NOMO-1 treated with dmso at 0.1 percent for 144 hours (cell line): ENCODE measurements around the gene DNAJC4.
"Not testable (repeated sequence)": the region's sequence is repeated elsewhere in the genome, so short reads cannot be mapped to it uniquely, and the experiment has no call there.

Experiments used
- DNase-seq: peaks from one replicate; lab custom pipeline; 2025; ENCODE audit not compliant: unreplicated experiment; lab: John Stamatoyannopoulos, UW

The DNAJC4 gene

DNA sequence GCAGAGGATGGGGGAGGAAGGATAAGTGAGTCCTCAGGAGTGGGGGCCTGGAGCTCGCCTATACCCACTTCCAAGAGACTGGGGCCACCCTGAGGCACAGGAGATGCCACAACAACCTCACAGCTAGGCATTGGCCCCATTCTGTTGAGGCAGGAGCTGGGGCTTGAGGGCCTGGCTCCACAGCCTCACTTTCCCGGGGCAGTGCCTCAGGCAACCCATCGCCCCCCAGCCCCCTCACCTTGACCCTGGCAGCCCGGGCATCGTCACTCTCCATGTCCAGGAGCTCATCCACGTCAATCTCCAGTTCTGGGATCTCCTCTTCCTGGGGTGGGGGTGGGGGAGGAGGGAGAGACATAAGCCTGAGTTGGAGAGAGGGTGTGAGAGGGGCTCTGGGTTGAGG, 14.6 kb downstream of the DNAJC4 start:
- DNase-seq, result no peak

GRCh38 chr11:64245401-64245796, 15.1 kb downstream of the DNAJC4 start:
- no peak for DNase-seq

DNA sequence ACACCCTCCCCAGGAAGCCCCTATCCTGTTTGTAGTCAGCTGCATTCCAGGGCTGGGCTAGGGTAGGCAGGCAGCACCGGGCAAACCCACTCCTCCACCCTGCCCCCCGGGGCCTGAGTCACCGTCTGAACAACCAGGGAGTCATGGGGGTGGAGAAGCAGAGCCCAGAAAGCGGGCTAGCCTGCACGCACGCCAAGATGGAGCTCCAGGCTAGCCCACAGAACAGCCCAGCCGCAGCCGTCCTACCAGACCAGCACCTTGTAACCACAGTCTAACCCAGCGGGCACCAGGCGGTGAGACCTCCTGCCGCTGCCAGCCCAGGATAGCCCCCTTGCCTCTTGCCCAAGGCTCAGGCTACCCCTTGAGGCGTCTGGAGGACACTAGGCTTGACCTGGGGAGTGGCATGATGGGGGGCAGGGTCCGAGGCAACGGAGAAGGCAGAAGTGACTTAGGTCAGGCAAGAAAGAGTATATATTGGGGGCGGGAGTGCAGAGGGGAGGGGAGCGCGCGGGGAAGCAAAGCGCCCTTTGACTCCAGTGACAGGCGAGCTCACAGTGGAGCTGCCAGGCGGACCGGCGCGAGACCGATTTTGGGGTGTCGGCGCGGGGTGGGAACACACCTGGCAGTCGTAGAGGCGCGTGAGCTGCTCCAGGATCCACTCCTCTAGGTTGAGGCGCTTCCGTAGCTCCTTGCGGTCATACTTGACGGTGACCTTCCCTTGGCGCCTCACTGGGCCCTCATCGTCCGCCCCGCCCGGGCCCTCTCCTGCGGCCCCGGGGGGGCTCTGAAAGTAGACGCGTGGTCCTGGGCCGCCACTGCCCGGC, 15.7 kb downstream of the DNAJC4 start:
- peak; percentile 34 for DNase-seq

DNA sequence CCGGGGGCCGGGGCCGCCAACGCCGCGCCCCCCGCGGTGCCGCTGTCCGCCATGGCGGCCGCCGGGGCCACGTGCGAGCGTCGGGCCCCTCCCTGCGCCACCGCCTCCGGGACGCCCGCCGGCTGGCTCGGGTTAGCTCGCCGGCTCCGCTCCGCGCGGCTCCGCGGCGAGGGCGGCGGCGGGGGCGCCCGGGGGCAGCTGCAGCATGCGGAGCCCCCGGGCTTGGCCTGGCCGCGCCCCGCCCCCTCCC, 16.2 kb downstream of the DNAJC4 start:
- not testable (repeated sequence) for DNase-seq

- DNase-seq, result peak; percentile 84
Observed at GRCh38 chr11:64246871-64247728, 16.8 kb downstream of the DNAJC4 start, which contains the start of gene PPP1R14B. Gene PPP1R14B (minus strand): TSS chr11:64246943. CDS start chr11:64246673, 270 bp downstream.

DNA sequence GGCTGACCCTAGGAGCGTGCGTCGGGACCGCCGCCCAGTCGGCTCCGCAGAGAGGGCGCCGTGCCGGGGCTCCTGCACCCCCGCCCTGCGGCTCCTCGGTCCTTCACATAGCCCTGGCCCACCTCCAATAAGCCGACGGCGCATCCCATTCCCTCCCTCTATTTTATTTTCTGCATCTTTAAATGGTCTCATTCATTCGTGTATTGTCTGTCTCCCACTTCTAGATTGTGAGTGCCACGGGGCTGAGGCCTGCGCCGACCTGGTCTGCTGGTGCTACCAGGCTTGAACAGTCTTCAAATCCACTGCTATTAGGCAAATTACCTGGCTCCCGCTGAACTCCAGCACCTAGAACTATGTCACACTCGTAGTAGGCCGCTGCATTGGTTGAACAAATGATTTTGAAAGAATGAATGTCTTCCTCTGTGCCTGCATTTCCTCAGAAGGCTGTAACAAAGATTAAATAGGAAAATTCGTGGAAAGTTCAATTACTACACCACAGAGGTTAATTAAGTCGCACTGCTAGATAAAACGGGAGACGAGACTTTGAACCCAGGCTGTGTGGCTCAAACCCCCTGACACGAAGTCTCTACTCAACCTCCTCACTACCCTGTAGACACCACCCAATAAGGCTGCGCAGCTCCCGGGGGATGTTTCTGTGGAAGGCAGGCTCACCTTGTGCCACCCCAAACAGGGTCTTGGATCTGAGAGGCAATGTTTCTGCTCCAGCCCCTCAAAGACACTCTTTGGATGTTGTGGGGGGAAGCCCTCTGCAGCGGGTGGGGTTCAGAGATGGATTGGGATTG, 17.6 kb downstream of the DNAJC4 start:
- no peak for DNase-seq

DNA sequence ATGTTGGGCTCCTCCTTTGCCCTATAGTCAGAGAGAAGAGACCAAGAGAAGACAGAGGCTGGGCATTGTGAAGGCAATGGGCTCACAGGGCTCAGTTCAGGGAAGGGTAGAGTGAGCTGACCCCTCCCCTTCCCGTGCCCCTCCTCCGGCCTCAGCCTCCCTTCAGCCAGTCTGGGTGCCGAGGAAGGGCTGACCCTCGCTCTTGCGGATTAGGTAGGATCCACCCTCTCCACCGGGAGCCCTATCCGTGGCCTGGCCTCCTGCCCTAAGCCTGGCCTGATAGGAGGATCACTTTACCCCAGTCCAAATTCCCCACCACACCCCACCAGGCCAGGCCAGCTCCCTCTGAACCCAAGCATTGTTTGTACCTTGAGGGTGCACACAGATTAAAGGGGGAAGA, 18.2 kb downstream of the DNAJC4 start:
- DNase-seq, result no peak

DNA sequence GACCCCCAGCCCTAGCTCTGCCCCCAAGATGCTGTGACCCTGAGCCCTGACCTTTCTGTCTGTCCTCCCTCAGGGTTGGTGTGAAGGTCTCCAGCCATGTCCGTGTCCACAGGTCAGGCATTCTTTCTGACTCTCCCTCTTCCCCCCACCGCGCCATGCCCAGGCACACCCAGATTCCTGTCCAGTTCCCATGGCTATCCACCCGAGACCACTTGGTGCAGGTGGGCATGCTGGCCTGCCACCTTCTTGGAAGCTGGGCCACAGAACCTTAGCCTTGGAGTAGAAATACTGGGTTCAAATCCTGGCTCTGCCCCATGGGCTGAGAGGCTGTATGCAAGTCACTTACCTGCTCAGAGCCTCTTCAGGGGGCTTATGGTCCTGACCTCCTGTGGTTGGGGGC, 18.7 kb downstream of the DNAJC4 start:
- DNase-seq, result no peak

DNA sequence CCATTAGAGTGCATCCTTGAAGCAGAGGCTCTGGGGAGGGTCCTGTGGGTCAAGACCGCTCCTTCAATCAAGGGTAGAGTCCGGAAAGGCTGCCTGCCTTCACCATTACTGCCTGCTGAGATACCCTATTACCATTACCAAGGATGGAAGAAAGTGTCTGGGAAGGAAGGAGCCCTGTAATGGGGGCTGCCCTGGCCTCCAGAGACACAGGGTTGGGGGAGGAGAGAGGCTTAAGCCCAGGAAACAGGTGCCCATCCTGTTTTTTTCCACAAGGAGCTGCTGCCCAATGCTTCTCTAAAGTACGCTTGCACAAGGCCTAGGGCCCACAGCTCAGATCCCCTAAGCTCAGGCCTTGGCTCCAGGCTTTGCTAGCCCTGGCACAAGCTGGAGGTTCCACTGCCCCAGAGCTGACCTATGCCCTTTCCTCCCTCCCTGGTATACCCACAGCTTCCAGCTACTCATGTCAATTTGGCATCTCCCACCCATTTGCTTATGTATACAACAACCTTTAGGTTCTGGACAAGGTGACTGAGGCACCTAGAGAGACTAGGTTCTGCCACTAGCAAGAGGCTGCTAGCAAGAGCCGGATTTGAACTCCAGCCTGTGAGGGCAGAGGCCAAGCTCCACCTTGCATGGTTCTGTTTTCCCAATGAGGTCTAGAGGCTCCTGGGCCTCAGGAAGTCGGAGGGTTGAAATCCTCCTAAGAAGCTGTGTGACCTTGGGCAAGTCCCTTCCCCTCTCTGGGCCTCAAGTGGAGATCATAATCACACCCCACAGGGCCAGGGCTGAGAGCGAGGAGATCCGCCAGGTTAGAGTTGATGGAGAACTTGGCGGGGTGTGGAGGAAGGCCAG, 19.4 kb downstream of the DNAJC4 start:
- no peak for DNase-seq

- no peak for DNase-seq
Observed at GRCh38 chr11:64250415-64251015, 20.2 kb downstream of the DNAJC4 start.

DNA sequence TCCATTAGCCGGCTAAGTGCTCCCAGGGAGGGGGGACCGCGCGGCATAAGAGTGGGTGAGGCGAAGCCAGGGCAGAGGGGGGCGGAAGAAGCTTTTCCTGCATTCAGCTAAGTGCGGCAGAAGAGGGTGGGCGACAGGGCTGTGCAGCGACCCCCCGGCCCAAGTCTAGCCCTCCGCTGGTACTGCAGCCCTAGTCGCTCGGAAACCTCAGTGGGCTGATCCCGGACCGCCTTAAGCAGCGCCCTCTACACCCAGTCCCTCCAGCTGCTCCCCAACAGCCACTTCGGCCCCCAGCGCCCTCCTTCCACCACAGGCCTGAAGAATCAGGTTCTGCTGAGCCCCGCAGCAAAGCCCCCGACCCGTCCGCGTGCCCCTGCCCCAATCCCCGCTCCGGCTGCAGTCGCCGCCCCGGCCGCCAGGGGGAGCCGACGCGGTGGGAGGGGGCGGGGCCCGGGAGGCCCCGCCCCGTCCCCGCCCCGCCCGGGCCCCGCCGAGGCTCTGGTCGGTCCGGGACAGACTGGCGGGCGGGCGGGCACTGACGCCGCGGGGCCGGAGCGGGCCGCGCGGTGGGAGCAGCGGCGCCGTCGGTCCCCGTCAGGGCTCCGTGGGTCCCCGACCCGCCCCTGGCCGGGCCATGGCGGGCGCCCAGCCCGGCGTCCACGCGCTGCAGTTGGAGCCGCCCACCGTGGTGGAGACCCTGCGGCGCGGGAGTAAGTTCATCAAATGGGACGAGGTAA, 20.8 kb downstream of the DNAJC4 start, which contains the start of gene PLCB3:
Gene PLCB3, plus strand, starts transcription at position 515 of the 737 bp plus-strand sequence. Its CDS starts 120 bp downstream, at position 635.
- peak; percentile 24 for DNase-seq

DNA sequence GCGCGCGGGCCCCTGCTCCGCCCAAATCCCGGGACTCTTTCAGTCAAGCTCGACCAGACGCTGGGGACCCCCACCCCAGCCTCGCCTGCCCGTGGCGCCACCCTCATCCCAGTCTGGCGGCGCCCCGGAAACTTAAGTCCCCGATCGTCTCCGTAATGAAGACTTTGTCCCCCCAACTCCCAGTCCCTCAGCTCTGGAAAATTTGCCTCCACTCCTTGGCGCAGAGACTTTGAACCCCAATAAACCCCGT, 21.3 kb downstream of the DNAJC4 start:
- no peak for DNase-seq

DNA sequence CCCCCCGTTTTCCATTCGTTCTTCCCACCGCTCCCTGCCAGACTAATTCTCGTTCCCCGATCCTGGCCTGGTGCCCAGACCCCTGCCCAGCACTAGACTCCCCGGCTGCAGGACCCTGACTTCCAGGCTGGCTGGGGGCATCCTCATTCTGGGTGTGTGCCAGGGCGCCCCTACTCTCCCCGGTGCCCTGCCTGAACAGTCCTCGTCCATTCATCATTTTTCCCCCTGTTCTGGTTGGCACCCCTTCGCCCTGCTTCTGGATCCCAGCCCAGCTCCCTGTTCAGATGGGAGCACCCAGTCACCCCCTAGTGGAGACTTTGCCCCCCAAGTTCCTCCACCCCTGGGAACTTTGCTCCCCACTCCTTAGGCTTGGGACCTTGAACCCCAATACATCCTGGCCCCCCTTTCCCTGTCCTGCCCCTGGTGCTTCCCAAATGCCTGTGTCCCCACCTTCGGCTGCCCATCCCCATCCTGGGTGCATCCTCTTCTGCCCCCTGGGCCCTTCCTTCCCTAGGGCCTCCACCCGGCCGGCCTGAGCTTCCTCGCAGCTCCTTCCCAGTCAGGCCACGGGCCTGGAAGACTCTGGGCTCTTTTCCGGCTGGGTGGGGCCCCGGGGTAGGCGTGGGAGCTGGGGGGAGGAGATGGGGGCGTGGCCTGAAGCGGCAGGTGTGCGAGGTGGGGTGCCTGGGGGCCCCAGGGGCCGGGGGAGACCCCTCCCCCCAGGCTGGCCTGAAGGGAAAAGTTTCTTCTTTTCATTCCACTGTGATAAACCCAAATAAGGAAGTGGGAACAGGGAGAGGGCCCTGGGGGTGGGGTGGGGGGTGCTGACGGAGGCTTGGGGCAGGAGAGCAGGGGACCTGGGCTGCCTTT, 21.9 kb downstream of the DNAJC4 start:
- no peak for DNase-seq

DNA sequence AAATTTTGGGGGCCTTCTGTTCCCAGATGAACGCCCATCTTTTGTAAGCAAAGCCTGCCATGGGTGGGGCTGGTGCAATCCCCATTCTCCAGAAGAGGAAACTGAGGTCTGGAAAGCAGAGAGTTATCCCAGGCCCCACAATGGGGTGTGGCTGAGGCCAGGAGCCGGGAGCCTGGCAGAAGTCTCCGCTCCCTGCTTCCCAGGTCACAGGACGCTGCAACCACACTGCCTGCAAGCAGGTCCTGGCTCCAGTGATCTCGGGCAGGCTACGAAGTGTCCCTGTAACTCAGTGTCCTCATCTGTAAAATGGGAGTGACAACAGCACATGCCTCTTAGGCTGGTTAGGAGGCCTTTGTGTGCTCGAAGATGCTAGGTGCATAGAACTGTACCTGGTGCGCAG, 22.7 kb downstream of the DNAJC4 start:
- DNase-seq, result no peak

DNA sequence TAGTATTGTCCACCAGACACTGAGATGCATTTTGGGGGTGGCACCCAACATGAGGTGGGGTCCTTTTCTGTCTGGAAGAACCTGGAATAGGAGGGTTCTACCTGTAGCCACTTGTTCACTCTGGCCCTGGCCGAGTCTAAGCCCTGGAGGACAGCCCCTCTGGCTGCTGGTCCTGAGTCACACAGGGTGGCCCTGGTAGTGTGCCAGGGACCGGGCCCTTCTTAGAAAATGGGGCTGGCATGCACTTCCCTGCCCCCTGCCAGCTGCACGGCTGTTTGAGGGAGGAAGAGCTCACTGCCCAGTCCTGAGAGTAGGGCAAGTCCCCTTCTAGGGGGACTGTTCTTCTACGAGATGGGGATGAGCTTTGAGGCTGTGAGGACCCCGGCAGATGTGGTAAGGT, 23.1 kb downstream of the DNAJC4 start:
- DNase-seq, result no peak

DNA sequence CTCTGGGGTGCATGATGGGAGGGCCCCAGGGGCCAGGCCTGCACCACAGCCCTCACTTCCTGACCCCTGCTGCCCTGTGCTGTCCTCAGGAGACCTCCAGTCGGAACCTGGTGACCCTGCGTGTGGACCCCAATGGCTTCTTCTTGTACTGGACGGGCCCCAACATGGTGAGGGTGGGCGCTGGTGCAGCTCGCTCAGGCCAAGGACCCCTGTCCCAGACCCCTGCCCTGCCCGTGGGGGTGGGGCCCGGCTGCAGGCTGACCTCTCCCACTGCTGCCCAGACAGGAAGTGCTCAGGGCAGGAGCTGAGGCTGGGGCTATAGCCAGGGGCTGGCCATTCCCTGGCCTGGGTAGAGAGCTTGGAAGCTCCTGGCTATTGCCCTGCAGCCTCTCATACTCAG, 24.0 kb downstream of the DNAJC4 start:
- no peak for DNase-seq

GRCh38 chr11:64255135-64256128, 25.1 kb downstream of the DNAJC4 start:
- no peak for DNase-seq

- DNase-seq, result no peak
Observed at GRCh38 chr11:64256300-64256699, 26.0 kb downstream of the DNAJC4 start.
